ENCODE data around the gene MARK3. TPM values are rescaled to one million over a fixed set of nuclear protein-coding genes. Genes with fewer than 3 reads are reported as not detected.

Gene MARK3
- total RNA-seq, 4 donors from 2014 or later: 47.3 to 68.2 (median 58.8) TPM

GRCh38 chr14:103528146-103528586 is 143.0 kb downstream of the MARK3 start:
- DNase-seq (ENCODE audit: low spot score in 2 of 2): no peak
- WGBS, 2 donors: 31 to 45% methylated on average over 10 of the region's 10 CpGs
- intact Hi-C loops (cut with DNase I; ENCODE audit: low total_unique reads): no loop called here
- no peak for TF ChIP-seq POLR2A (IDR thresholded peaks at IDR 0.05)
- TF ChIP-seq CTCF (IDR thresholded peaks at IDR 0.05): no peak
- H3K4me3 ChIP-seq (ENCODE audit: low read depth, poor library complexity, severe bottlenecking): peak overlapping the region; percentile 34

GRCh38 chr14:103528587-103529382 is 143.6 kb downstream of the MARK3 start, which contains the start of gene TRMT61A:
TRMT61A (plus strand) TSS chr14:103529196; CDS start chr14:103529979, 783 bp downstream.
- TF ChIP-seq CTCF (IDR thresholded peaks at IDR 0.05): no peak
- TF ChIP-seq POLR2A (IDR thresholded peaks at IDR 0.05): no peak
- DNase-seq (ENCODE audit: low spot score in 2 of 2): peak; percentile 85 to 97
- 1% methylated on average over 57 to 58 of the region's 70 CpGs for WGBS, 2 donors
- H3K4me3 ChIP-seq (ENCODE audit: low read depth, poor library complexity, severe bottlenecking): peak within 1 kb of the TSS; percentile 58
- intact Hi-C loops (cut with DNase I; ENCODE audit: low total_unique reads): no loop called here

- no peak for DNase-seq (ENCODE audit: low spot score in 2 of 2)
- H3K4me3 ChIP-seq (ENCODE audit: low read depth, poor library complexity, severe bottlenecking): peak overlapping the region; percentile 58
- intact Hi-C loops (cut with DNase I; ENCODE audit: low total_unique reads): no loop called here
- WGBS, 2 donors: 41 to 56% methylated on average over 34 to 36 of the region's 42 CpGs
- TF ChIP-seq POLR2A (IDR thresholded peaks at IDR 0.05) (no peak), CTCF (IDR thresholded peaks at IDR 0.05) (no peak)
Measured at GRCh38 chr14:103529383-103530365, 144.5 kb downstream of the MARK3 start.

GRCh38 chr14:103530390-103530789 is 145.2 kb downstream of the MARK3 start:
- WGBS, 2 donors: 55 to 62% methylated on average over 7 of the region's 7 CpGs
- intact Hi-C loops (cut with DNase I; ENCODE audit: low total_unique reads): no loop called here
- DNase-seq (ENCODE audit: low spot score in 2 of 2): no peak
- TF ChIP-seq POLR2A (IDR thresholded peaks at IDR 0.05) (no peak), CTCF (IDR thresholded peaks at IDR 0.05) (no peak)
- no peak overlapping the region for H3K4me3 ChIP-seq (ENCODE audit: low read depth, poor library complexity, severe bottlenecking)

GRCh38 chr14:103530831-103531230 is 145.6 kb downstream of the MARK3 start:
- WGBS, 2 donors: 91 to 97% methylated on average over 6 to 11 of the region's 11 CpGs
- TF ChIP-seq CTCF (IDR thresholded peaks at IDR 0.05) (no peak), POLR2A (IDR thresholded peaks at IDR 0.05) (no peak)
- intact Hi-C loops (cut with DNase I; ENCODE audit: low total_unique reads): no loop called here
- H3K4me3 ChIP-seq (ENCODE audit: low read depth, poor library complexity, severe bottlenecking): no peak overlapping the region
- DNase-seq (ENCODE audit: low spot score in 2 of 2): no peak

All from lower leg skin (tissue), 4 donors.